CD4-positive, alpha-beta T cell (primary cell): ENCODE data around the gene PCDHGA1. TPM values are rescaled to one million over a fixed set of nuclear protein-coding genes. Genes with fewer than 3 reads are reported as not detected.
A peak's percentile ranks its signal among the peaks of the same experiment; 100 is the strongest.

Experiments used
- ATAC-seq: fragments of 200-7000 bp; cut with Tn5 transposase; one replicate; pipeline ENCODE4 v1.10.0; 2022; ENCODE audit warnings: mild to moderate bottlenecking; ENCODE audit not compliant: poor library complexity
- CTCF ChIA-PET: fragments of 350-600 bp; sonication (Branson Sonifier 250); formaldehyde crosslinking; loops from one replicate; lab custom pipeline; 2021; ENCODE audit warnings: antibody characterized with exemption, inconsistent platforms; lab: Charles Lee
- POLR2A ChIA-PET: fragments of 350-600 bp; sonication (Branson Sonifier 250); formaldehyde crosslinking; loops from one replicate; lab custom pipeline; 2021; ENCODE audit warnings: antibody characterized with exemption, inconsistent platforms; lab: Charles Lee
- DNase-seq, 14 experiments: peaks; one replicate each; pipeline ENCODE4 v3.0.0-alpha.2; 2013 to 2020; ENCODE audit warnings: mixed read lengths in 2 of 14
- H3K27ac ChIP-seq, 2 donors: one replicate each; pipeline versions ENCODE4 v1.5.1 to v1.7.0; 2013; ENCODE audit warnings: low read length in 2 of 2, low read depth in 1 of 2, mild to moderate bottlenecking in 1 of 2
- H3K27me3 ChIP-seq, 2 experiments: 1 replicate in 1 of 2; 2 replicates in 1 of 2; pipeline versions ENCODE4 v1.6.1 to v1.7.0; 2013; ENCODE audit warnings: low read length in 2 of 2, control low read depth in 1 of 2, mild to moderate bottlenecking in 1 of 2, moderate library complexity in 1 of 2; ENCODE audit not compliant: insufficient read depth in 2 of 2, control insufficient read depth in 1 of 2
- H3K36me3 ChIP-seq: one replicate; pipeline ENCODE4 v1.6.1; 2013; ENCODE audit warnings: low read length, control low read depth; ENCODE audit not compliant: insufficient read depth
- H3K4me1 ChIP-seq: one replicate; pipeline ENCODE4 v1.6.1; 2013; ENCODE audit warnings: low read length, control low read depth; ENCODE audit not compliant: insufficient read depth
- H3K4me3 ChIP-seq: one replicate; pipeline ENCODE4 v1.5.1; 2013; ENCODE audit warnings: mild to moderate bottlenecking, low read length, moderate library complexity
- H3K9me3 ChIP-seq, 2 experiments: 1 replicate in 1 of 2; 2 replicates in 1 of 2; pipeline versions ENCODE4 v1.6.1 to v1.7.0; 2013; ENCODE audit warnings: low read length in 2 of 2, mild to moderate bottlenecking in 2 of 2, control low read depth in 1 of 2, moderate library complexity in 1 of 2; ENCODE audit not compliant: control insufficient read depth in 1 of 2, insufficient read depth in 1 of 2
- H3K27ac Mint-ChIP-seq: one replicate; pipeline ENCODE4 v1.8.0; 2020; ENCODE audit warnings: mixed read lengths
- H3K27me3 Mint-ChIP-seq: one replicate; pipeline ENCODE4 v1.8.0; 2021; ENCODE audit warnings: mixed read lengths
- H3K36me3 Mint-ChIP-seq: one replicate; pipeline ENCODE4 v1.8.0; 2021; ENCODE audit warnings: low read depth, mixed read lengths
- H3K4me1 Mint-ChIP-seq: one replicate; pipeline ENCODE4 v1.8.0; 2021; ENCODE audit warnings: low read depth, mixed read lengths
- H3K4me3 Mint-ChIP-seq: one replicate; pipeline ENCODE4 v1.8.0; 2020; ENCODE audit warnings: mild to moderate bottlenecking, mixed read lengths
- H3K9me3 Mint-ChIP-seq: one replicate; pipeline ENCODE4 v1.8.0; 2020; ENCODE audit warnings: mixed read lengths
- CTCF ChIP-seq: fragments of 200-600 bp; IDR thresholded peaks from one replicate; pipeline ENCODE4 v1.8.0; 2022; ENCODE audit warnings: antibody characterized with exemption, mild to moderate bottlenecking
- intact Hi-C, 2 experiments: fragments of 100-400 bp; cut with DNase I in 1 of 2; cut with micrococcal nuclease in 1 of 2; formaldehyde crosslinking; loops; one replicate each; pipeline versions ENCODE4 v1.15.1 to v1.9.0; 2023 to 2025; cut with DNase I, micrococcal nuclease
- total RNA-seq, 174 experiments: library from RNA in 2 of 174; stranded (reverse) in 2 of 174; gene quantifications; one replicate each; pipeline ENCODE4 v1.2.3 and lab custom pipeline; 2021 to 2026

Gene PCDHGA1
- total RNA-seq, 2 experiments from 2014 or later = not detected

GRCh38 chr5:141465351-141465750 lies 135.0 kb downstream of the PCDHGA1 start:
- no peak overlapping the region for H3K27ac ChIP-seq
- H3K36me3 ChIP-seq = no peaks in the 10 kb centered on the region
- Mint-ChIP-seq H3K4me1 (no peaks in the 10 kb centered on the region), H3K27ac (no peak overlapping the region), H3K9me3 (peaks cover 2% of the 10 kb centered on the region), H3K36me3 (no peaks in the 10 kb centered on the region), H3K4me3 (no peak overlapping the region), H3K27me3 (peaks cover 44% of the 10 kb centered on the region)
- no peak for TF ChIP-seq CTCF
- no peaks in the 10 kb centered on the region for H3K27me3 ChIP-seq
- H3K9me3 ChIP-seq = peaks cover 0 to 7% of the 10 kb centered on the region in 2 experiments
- H3K4me1 ChIP-seq = no peaks in the 10 kb centered on the region
- ATAC-seq (no peak), DNase-seq (no peak)
- intact Hi-C loops = no loop called here
- H3K4me3 ChIP-seq = no peak overlapping the region
- POLR2A ChIA-PET = no interaction called here
- CTCF ChIA-PET = interaction anchor here (1.7 kb wide), 1 partner anchor 10 kb away, joined by 4 read pairs; no protein-coding TSS in a partner anchor

- H3K36me3 Mint-ChIP-seq = no peaks in the 10 kb centered on the region
- peaks cover 27% of the 10 kb centered on the region for H3K4me1 ChIP-seq
- peaks cover 36% of the 10 kb centered on the region for H3K4me1 Mint-ChIP-seq
- H3K27me3 ChIP-seq = peaks cover 46 to 63% of the 10 kb centered on the region in 2 experiments
- no peaks in the 10 kb centered on the region for H3K9me3 Mint-ChIP-seq
- H3K4me3 ChIP-seq = peak within 1 kb of the TSS; percentile 52
- no peak within 1 kb of the TSS for H3K27ac ChIP-seq
- TF ChIP-seq CTCF = no peak
- ATAC-seq (peak; percentile 54), DNase-seq (peak in 8 of 14 experiments; percentile 11 to 50 (median 26))
- ChIA-PET CTCF (interaction anchor here (1.7 kb wide), 1 partner anchor 10 kb away, joined by 4 read pairs; no protein-coding TSS in a partner anchor), POLR2A (no interaction called here)
- H3K27ac Mint-ChIP-seq = no peak within 1 kb of the TSS
- H3K27me3 Mint-ChIP-seq = peaks cover 69% of the 10 kb centered on the region
- H3K4me3 Mint-ChIP-seq = peak within 1 kb of the TSS; percentile 78
- intact Hi-C loops = no loop called here
- H3K9me3 ChIP-seq = peaks cover 0 to 17% of the 10 kb centered on the region in 2 experiments
- no peaks in the 10 kb centered on the region for H3K36me3 ChIP-seq
These were observed 145.4 kb downstream of the PCDHGA1 start, which contains the start of gene PCDHGC3 for GRCh38 chr5:141475625-141476131. PCDHGC3 (plus strand) TSS chr5:141475966; CDS start chr5:141476117, 151 bp downstream.

GRCh38 chr5:141476132-141476911 lies 146.0 kb downstream of the PCDHGA1 start:
- peak overlapping the region; percentile 78 for H3K4me3 Mint-ChIP-seq
- H3K9me3 Mint-ChIP-seq = no peaks in the 10 kb centered on the region
- Histone ChIP-seq H3K36me3 (no peaks in the 10 kb centered on the region), H3K4me1 (peaks cover 27% of the 10 kb centered on the region), H3K27me3 (peaks cover 46 to 69% of the 10 kb centered on the region in 2 experiments), H3K27ac (no peak overlapping the region), H3K9me3 (peaks cover 0 to 17% of the 10 kb centered on the region in 2 experiments), H3K4me3 (peak overlapping the region; percentile 52)
- peaks cover 73% of the 10 kb centered on the region for H3K27me3 Mint-ChIP-seq
- ChIA-PET POLR2A (no interaction called here), CTCF (no interaction called here)
- ATAC-seq (no peak), DNase-seq (no peak)
- no peak overlapping the region for H3K27ac Mint-ChIP-seq
- TF ChIP-seq CTCF = no peak
- H3K4me1 Mint-ChIP-seq = peaks cover 36% of the 10 kb centered on the region
- no peaks in the 10 kb centered on the region for H3K36me3 Mint-ChIP-seq
- intact Hi-C loops = no loop called here
